K562 (cell line): ENCODE data around the gene NDUFB8. TPM values are rescaled to one million over a fixed set of nuclear protein-coding genes. Genes with fewer than 3 reads are reported as not detected.

Experiments
- EHMT2 ChIP-seq: fragments of 450-650 bp; IDR thresholded peaks from 2 replicates; pipeline ENCODE4 v1.6.1; 2018; ENCODE audit warnings: antibody characterized with exemption
- ESRRB ChIP-seq: fragments of 250-450 bp; sonication (Bioruptor Pico); IDR thresholded peaks from 2 replicates; pipeline ENCODE4 v1.5.0; 2020; ENCODE audit warnings: mild to moderate bottlenecking, moderate library complexity, borderline replicate concordance
- GTF2E2 ChIP-seq: fragments of 200-800 bp; sonication (Bioruptor generic); IDR thresholded peaks from 2 replicates; pipeline ENCODE4 v1.6.1; 2016; ENCODE audit warnings: missing genetic modification characterization, missing compliant biosample characterization
- GTF2F1 ChIP-seq: IDR thresholded peaks from 2 replicates; pipeline ENCODE4 v1.6.1; 2011; ENCODE audit warnings: low read depth, low read length, improper control_type of control experiment
- GTF3C2 ChIP-seq: IDR thresholded peaks from 3 replicates; pipeline ENCODE4 v1.6.1; 2011; ENCODE audit warnings: borderline replicate concordance, mild to moderate bottlenecking, moderate library complexity; ENCODE audit not compliant: insufficient read length; ENCODE audit errors: extremely low read depth
- HNRNPL ChIP-seq: fragments of 200-400 bp; formaldehyde crosslinking; IDR thresholded peaks from 2 replicates; pipeline ENCODE4 v1.6.1; 2017; ENCODE audit warnings: low read depth, mild to moderate bottlenecking, low read length
- LARP7 ChIP-seq: fragments of 450-650 bp; IDR thresholded peaks from 2 replicates; pipeline ENCODE4 v1.6.1; 2016
- NR2F6 ChIP-seq: fragments of 450-650 bp; formaldehyde crosslinking; IDR thresholded peaks from 2 replicates; pipeline ENCODE4 v1.4.0; 2020; ENCODE audit warnings: mild to moderate bottlenecking
- PTBP1 ChIP-seq: fragments of 200-400 bp; formaldehyde crosslinking; IDR thresholded peaks from 2 replicates; pipeline ENCODE4 v1.6.1; 2017; ENCODE audit warnings: low read depth, low read length
- SFPQ ChIP-seq: fragments of 200-400 bp; formaldehyde crosslinking; IDR thresholded peaks from 2 replicates; pipeline ENCODE4 v1.6.1; 2017; ENCODE audit warnings: mild to moderate bottlenecking, low read depth, low read length, moderate library complexity
- SMAD2 ChIP-seq: fragments of 150-350 bp; IDR thresholded peaks from 2 replicates; pipeline ENCODE4 v1.6.1; 2014; ENCODE audit warnings: low read depth, mild to moderate bottlenecking, low read length
- STAT5B ChIP-seq: fragments of 250-450 bp; sonication (Bioruptor Pico); IDR thresholded peaks from 2 replicates; pipeline ENCODE4 v1.8.0; 2021; ENCODE audit warnings: mild to moderate bottlenecking, inconsistent platforms
- TEAD1 ChIP-seq, 2 experiments: fragments of 450-650 bp in 1 of 2; sonication (generic) in 1 of 2; formaldehyde crosslinking; IDR thresholded peaks; 2 replicates each; pipeline versions ENCODE4 v1.4.0 to v1.8.0; 2020 to 2022; ENCODE audit warnings: mild to moderate bottlenecking in 2 of 2, missing genetic modification reagents in 1 of 2
- ZNF263 ChIP-seq: sonication (generic); formaldehyde crosslinking; IDR thresholded peaks from 2 replicates; pipeline ENCODE4 v1.8.0; 2022; ENCODE audit warnings: mild to moderate bottlenecking, missing genetic modification reagents, borderline replicate concordance
- ZNF282 ChIP-seq: sonication (generic); formaldehyde crosslinking; IDR thresholded peaks from 2 replicates; pipeline ENCODE4 v1.8.1; 2023; ENCODE audit warnings: missing genetic modification reagents
- polyA plus RNA-seq, 8 experiments: library from polyadenylated mRNA; depleted of rRNA in 4 of 8; stranded (reverse) in 5 of 8; unstranded in 3 of 8; fragments of >200 nt; fragmentation: Nextera tagmentation in 2 of 8; fragmentation: Illumina TruSeq in 1 of 8; extraction: Ambion mirVana in 2 of 8; extraction: Trizol in 1 of 8; gene quantifications; 2 replicates each; pipeline versions ENCODE4 v1.2.1 to v1.2.3, GENCODE V29; 2011 to 2014; ENCODE audit warnings: inconsistent platforms in 1 of 8, missing spikeins in 1 of 8
- total RNA-seq, 7 experiments: library from RNA; depleted of rRNA in 6 of 7; stranded (reverse); fragments of >200 nt in 6 of 7; fragmentation: Illumina TruSeq in 2 of 7; extraction: Trizol in 2 of 7; gene quantifications; 2 replicates each; pipeline versions ENCODE4 v1.2.1 to v1.2.3, GENCODE V29; 2011 to 2021; ENCODE audit warnings: low replicate concordance in 1 of 7
- TF ChIP-seq, protein P1 (sequence below): sonication (generic); IDR thresholded peaks from 2 replicates; pipeline ENCODE4 v1.6.1; 2016
- TF ChIP-seq, protein P2 (sequence below): sonication (generic); formaldehyde crosslinking; IDR thresholded peaks from 2 replicates; pipeline ENCODE4 v1.9.0; 2022; ENCODE audit warnings: mild to moderate bottlenecking, missing genetic modification reagents
- TF ChIP-seq, protein P3 (sequence below): fragments of 450-650 bp; formaldehyde crosslinking; IDR thresholded peaks from 2 replicates; pipeline ENCODE4 v1.4.0; 2022; ENCODE audit warnings: mild to moderate bottlenecking, moderate library complexity

NDUFB8 gene
- total and polyA plus RNA-seq, 9 of the 15 experiments (the other 6 are each of a cell fraction or from before 2014, with no cell fraction given): 131 to 360 (median 199) TPM

DNA sequence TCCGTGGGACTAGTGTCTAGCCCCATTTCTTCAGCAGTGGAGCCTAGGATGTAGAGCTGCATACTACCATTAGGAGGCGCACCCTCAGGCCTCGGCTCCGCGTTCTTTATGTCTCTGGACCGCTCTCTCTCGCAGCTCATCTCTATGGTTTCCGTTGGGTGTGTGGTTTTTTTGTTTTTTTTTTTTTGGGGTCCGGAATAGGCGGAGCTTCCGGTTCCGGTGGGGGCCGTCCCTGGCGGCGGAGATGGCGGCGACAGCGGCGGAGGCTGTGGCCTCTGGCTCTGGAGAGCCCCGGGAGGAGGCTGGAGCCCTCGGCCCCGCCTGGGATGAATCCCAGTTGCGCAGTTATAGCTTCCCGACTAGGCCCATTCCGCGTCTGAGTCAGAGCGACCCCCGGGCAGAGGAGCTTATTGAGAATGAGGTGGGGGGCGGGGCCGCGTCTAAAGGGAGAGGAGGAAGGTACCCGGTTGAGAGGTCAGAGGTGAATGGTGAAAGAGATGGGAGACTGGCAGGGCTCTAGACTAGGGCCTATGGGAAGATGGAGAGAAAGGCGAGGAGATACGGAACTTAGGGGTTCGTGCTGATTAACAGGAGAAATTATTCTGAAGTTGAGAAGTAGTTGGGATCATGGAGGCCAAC lies 6.2 kb upstream of the NDUFB8 start, which contains the start of gene HIF1AN (continued):
- TF ChIP-seq SFPQ: no peak
- TF ChIP-seq ESRRB (CRISPR knock-in tag): no peak
- TF ChIP-seq GTF2E2 (tag): no peak
- no peak for TF ChIP-seq HNRNPL
- TF ChIP-seq NR2F6: no peak
- TF ChIP-seq PTBP1: no peak
- no peak for TF ChIP-seq LARP7
- TF ChIP-seq EHMT2: no peak
- no peak for TF ChIP-seq ZNF263 (CRISPR knock-in tag)
- TF ChIP-seq, protein P1, sequence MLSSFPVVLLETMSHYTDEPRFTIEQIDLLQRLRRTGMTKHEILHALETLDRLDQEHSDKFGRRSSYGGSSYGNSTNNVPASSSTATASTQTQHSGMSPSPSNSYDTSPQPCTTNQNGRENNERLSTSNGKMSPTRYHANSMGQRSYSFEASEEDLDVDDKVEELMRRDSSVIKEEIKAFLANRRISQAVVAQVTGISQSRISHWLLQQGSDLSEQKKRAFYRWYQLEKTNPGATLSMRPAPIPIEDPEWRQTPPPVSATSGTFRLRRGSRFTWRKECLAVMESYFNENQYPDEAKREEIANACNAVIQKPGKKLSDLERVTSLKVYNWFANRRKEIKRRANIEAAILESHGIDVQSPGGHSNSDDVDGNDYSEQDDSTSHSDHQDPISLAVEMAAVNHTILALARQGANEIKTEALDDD: no peak
- peak in 1 of 2 experiments; percentile 45; a peak in 1 of 4 replicates for TF ChIP-seq TEAD1 (CRISPR knock-in tag; IDR thresholded peaks at IDR 0.05)
- TF ChIP-seq, protein P2, sequence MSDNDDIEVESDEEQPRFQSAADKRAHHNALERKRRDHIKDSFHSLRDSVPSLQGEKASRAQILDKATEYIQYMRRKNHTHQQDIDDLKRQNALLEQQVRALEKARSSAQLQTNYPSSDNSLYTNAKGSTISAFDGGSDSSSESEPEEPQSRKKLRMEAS (CRISPR knock-in tag): no peak
- TF ChIP-seq SMAD2: no peak
- TF ChIP-seq, protein P3, sequence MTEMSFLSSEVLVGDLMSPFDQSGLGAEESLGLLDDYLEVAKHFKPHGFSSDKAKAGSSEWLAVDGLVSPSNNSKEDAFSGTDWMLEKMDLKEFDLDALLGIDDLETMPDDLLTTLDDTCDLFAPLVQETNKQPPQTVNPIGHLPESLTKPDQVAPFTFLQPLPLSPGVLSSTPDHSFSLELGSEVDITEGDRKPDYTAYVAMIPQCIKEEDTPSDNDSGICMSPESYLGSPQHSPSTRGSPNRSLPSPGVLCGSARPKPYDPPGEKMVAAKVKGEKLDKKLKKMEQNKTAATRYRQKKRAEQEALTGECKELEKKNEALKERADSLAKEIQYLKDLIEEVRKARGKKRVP: no peak
- TF ChIP-seq GTF3C2: no peak
- TF ChIP-seq GTF2F1: no peak
- no peak for TF ChIP-seq STAT5B (CRISPR knock-in tag)
- no peak for TF ChIP-seq ZNF282 (CRISPR knock-in tag)
